ENCODE results near the gene JAG1. TPM values are rescaled to one million over a fixed set of nuclear protein-coding genes. Genes with fewer than 3 reads are reported as not detected.
A peak's percentile ranks its signal among the peaks of the same experiment; 100 is the strongest.
"Not testable (repeated sequence)": the region's sequence is repeated elsewhere in the genome, so short reads cannot be mapped to it uniquely, and the experiment has no call there.

Gene JAG1
- total RNA-seq, 1 donor from 2014 or later: 20.5 TPM

- no peak for TF ChIP-seq CTCF (IDR thresholded peaks at IDR 0.05; ENCODE audit: borderline replicate concordance)
- H3K27ac ChIP-seq (replicated peaks): no peak overlapping the region
- H3K36me3 ChIP-seq: no peaks in the 10 kb centered on the region
- no peak for DNase-seq
- H3K4me1 ChIP-seq: peaks cover 24% of the 10 kb centered on the region
- H3K9me3 ChIP-seq (replicated peaks): no peaks in the 10 kb centered on the region
- no peaks in the 10 kb centered on the region for H3K27me3 ChIP-seq (ENCODE audit: low read depth)
- H3K4me3 ChIP-seq: no peak overlapping the region
- intact Hi-C loops (cut with micrococcal nuclease): no loop called here
Measured at GRCh38 chr20:10613911-10614310, 59.9 kb downstream of the JAG1 start.

GRCh38 chr20:10613426-10613825 is 60.4 kb downstream of the JAG1 start:
- H3K27me3 ChIP-seq (ENCODE audit: low read depth); H3K27ac ChIP-seq (replicated peaks); H3K9me3 ChIP-seq (replicated peaks); H3K36me3 ChIP-seq; intact Hi-C loops (cut with micrococcal nuclease); DNase-seq; H3K4me3 ChIP-seq: not testable (repeated sequence)
- peaks cover 19% of the 10 kb centered on the region for H3K4me1 ChIP-seq

- Histone ChIP-seq H3K4me3 (no peak overlapping the region), H3K4me1 (peaks cover 19% of the 10 kb centered on the region), H3K36me3 (no peaks in the 10 kb centered on the region), H3K27me3 (ENCODE audit: low read depth) (no peaks in the 10 kb centered on the region), H3K9me3 (replicated peaks) (no peaks in the 10 kb centered on the region), H3K27ac (replicated peaks) (peak overlapping the region; percentile 86)
- peak; percentile 63 for DNase-seq
- peak; percentile 72 for TF ChIP-seq CTCF (IDR thresholded peaks at IDR 0.05; ENCODE audit: borderline replicate concordance)
- intact Hi-C loops (cut with micrococcal nuclease): no loop called here
Measured at GRCh38 chr20:10611357-10611756, 62.4 kb downstream of the JAG1 start.

GRCh38 chr20:10610251-10610650 is 63.5 kb downstream of the JAG1 start:
- TF ChIP-seq CTCF (IDR thresholded peaks at IDR 0.05; ENCODE audit: borderline replicate concordance): no peak
- Histone ChIP-seq H3K27me3 (ENCODE audit: low read depth) (no peaks in the 10 kb centered on the region), H3K9me3 (replicated peaks) (peaks cover 5% of the 10 kb centered on the region), H3K4me1 (peaks cover 26% of the 10 kb centered on the region), H3K27ac (replicated peaks) (peak overlapping the region; percentile 86), H3K36me3 (no peaks in the 10 kb centered on the region), H3K4me3 (no peak overlapping the region)
- DNase-seq: peak; percentile 50
- intact Hi-C loops (cut with micrococcal nuclease): no loop called here

GRCh38 chr20:10609770-10610169 is 64.0 kb downstream of the JAG1 start:
- Histone ChIP-seq H3K36me3 (no peaks in the 10 kb centered on the region), H3K27ac (replicated peaks) (peak overlapping the region; percentile 86), H3K4me3 (no peak overlapping the region), H3K9me3 (replicated peaks) (peaks cover 7% of the 10 kb centered on the region), H3K4me1 (peaks cover 27% of the 10 kb centered on the region), H3K27me3 (ENCODE audit: low read depth) (no peaks in the 10 kb centered on the region)
- intact Hi-C loops (cut with micrococcal nuclease): no loop called here
- DNase-seq: no peak
- TF ChIP-seq CTCF (IDR thresholded peaks at IDR 0.05; ENCODE audit: borderline replicate concordance): no peak

- no peak overlapping the region for H3K4me3 ChIP-seq
- no peaks in the 10 kb centered on the region for H3K36me3 ChIP-seq
- peaks cover 7% of the 10 kb centered on the region for H3K9me3 ChIP-seq (replicated peaks)
- H3K4me1 ChIP-seq: peaks cover 29% of the 10 kb centered on the region
- H3K27me3 ChIP-seq (ENCODE audit: low read depth): no peaks in the 10 kb centered on the region
- peak overlapping the region; percentile 86 for H3K27ac ChIP-seq (replicated peaks)
- TF ChIP-seq CTCF (IDR thresholded peaks at IDR 0.05; ENCODE audit: borderline replicate concordance): no peak
- peak; percentile 64 for DNase-seq
- intact Hi-C loops (cut with micrococcal nuclease): no loop called here
Measured at GRCh38 chr20:10609276-10609675, 64.5 kb downstream of the JAG1 start.
